BLaER1 treated with 17β-estradiol and CSF1 and Interleukin-3, amounts not matched to agents 10 nM and 100 nM (cell line): Measurements from ENCODE around the gene ATP11A.
A peak's percentile ranks its signal among the peaks of the same experiment; 100 is the strongest.
"Not testable (repeated sequence)": the region's sequence is repeated elsewhere in the genome, so short reads cannot be mapped to it uniquely, and the experiment has no call there.

ENCODE experiments used
- H3K27ac ChIP-seq, 11 experiments: shearing (Covaris generic); formaldehyde crosslinking; 2 replicates each; pipeline ENCODE4 v1.8.1; 2022
- H3K27me3 ChIP-seq, 11 experiments: shearing (Covaris generic); formaldehyde crosslinking; 2 replicates each; pipeline ENCODE4 v1.8.1; 2022
- H3K36me3 ChIP-seq, 11 experiments: shearing (Covaris generic); formaldehyde crosslinking; 2 replicates each; pipeline ENCODE4 v1.8.1; 2022
- H3K4me1 ChIP-seq, 10 experiments: shearing (Covaris generic); formaldehyde crosslinking; 2 replicates each; pipeline ENCODE4 v1.8.1; 2022
- H3K4me2 ChIP-seq, 11 experiments: shearing (Covaris generic); formaldehyde crosslinking; 2 replicates each; pipeline ENCODE4 v1.8.1; 2022
- H3K4me3 ChIP-seq, 10 experiments: shearing (Covaris generic); formaldehyde crosslinking; 2 replicates each; pipeline ENCODE4 v1.8.1; 2022
- H3K9ac ChIP-seq, 11 experiments: shearing (Covaris generic); formaldehyde crosslinking; 2 replicates each; pipeline ENCODE4 v1.8.1; 2022
- H3K9me3 ChIP-seq, 11 experiments: shearing (Covaris generic); formaldehyde crosslinking; replicated peaks in 1 of 11; 2 replicates each; pipeline ENCODE4 v1.8.1; 2022
- H4K20me1 ChIP-seq, 11 experiments: shearing (Covaris generic); formaldehyde crosslinking; 2 replicates each; pipeline ENCODE4 v1.8.1; 2022
- Cebpa-rat ChIP-seq, 11 experiments: shearing (Covaris generic); IDR thresholded peaks; 2 replicates each; pipeline ENCODE4 v1.8.1; 2022

ATP11A gene

DNA sequence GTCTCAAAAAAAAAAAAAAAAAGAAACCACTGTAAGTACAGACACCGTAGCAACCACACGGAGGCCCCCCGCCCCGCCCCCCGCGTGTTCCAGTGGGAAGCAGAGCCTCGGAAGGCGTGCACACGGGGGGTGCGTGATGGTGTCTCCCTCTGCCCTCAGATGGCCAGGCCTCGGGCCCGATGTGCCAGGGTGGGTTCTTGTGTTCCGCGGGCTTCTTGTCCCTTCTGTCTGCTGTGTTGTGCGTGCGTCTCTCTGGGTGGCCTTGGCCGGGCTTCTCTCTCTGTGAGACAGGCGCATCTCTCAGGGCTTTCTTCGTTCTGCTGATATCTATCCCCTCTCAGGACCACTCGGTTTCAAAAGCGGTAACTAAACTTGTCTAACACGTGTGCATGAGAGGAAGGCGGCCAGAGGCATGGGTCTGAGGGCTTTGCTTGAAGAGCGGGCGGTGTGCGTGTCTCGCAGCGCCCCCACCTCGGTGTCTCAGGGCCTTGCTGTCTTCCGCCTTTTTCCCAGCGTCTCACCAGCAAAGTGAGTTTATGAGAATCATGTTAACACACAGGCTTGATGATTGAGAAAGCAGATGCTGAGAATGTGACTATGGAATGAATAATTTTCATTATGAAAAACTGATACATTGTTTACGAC lies 12.6 kb downstream of the ATP11A start:
- H3K9ac ChIP-seq = peak overlapping the region in 9 of 11 experiments; percentile 1 to 64 (median 51); a peak in 17 of 22 replicates
- peaks cover 41 to 74% (median 60%) of the 10 kb centered on the region in 10 experiments for H3K4me1 ChIP-seq
- H3K36me3 ChIP-seq = peaks cover 14 to 52% (median 33%) of the 10 kb centered on the region in 11 experiments
- no peak for TF ChIP-seq Cebpa-rat (IDR thresholded peaks at IDR 0.05)
- H4K20me1 ChIP-seq = peaks cover 69 to 100% (median 98%) of the 10 kb centered on the region in 11 experiments
- H3K27ac ChIP-seq = peak overlapping the region in 8 of 11 experiments; percentile 38 to 68 (median 60); a peak in 16 of 22 replicates
- H3K9me3 ChIP-seq = peaks cover 0 to 5% (median 0%) of the 10 kb centered on the region in 11 experiments; a peak in 2 of 22 replicates
- H3K4me3 ChIP-seq = peak overlapping the region in 4 of 10 experiments; percentile 14 to 24 (median 14); a peak in 3 of 20 replicates
- H3K4me2 ChIP-seq = peak overlapping the region; percentile 79 to 95 (median 90)
- no peaks in the 10 kb centered on the region for H3K27me3 ChIP-seq

DNA sequence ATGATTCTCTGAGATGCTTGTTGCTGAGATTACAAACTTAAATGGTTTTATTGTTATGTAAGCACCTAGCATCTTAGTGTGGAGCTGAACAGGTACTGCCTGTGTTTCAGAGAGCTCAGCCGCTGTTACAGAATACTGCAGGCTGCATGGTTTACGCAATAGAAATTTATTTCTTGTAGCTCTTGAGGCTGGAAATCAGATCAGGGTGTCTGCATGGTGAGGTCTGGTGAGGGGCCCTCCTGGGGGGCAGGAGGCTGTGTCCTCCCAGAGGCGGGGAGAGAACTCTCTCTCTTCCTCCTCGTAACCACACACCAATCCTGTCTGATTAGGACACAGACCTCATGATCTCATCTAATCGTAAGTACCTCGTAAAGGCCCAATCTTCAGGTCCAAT lies 13.1 kb downstream of the ATP11A start:
- Histone ChIP-seq H3K9ac (peak overlapping the region; percentile 1 to 64 (median 39); a peak in 16 of 22 replicates), H3K27ac (peak overlapping the region in 9 of 11 experiments; percentile 6 to 68 (median 60); a peak in 16 of 22 replicates), H3K9me3 (peaks cover 0 to 5% (median 0%) of the 10 kb centered on the region in 11 experiments; a peak in 2 of 22 replicates), H3K36me3 (peaks cover 17 to 54% (median 36%) of the 10 kb centered on the region in 11 experiments), H3K4me3 (peak overlapping the region in 5 of 10 experiments; percentile 12 to 24 (median 14); a peak in 5 of 20 replicates), H3K4me1 (peaks cover 41 to 69% (median 57%) of the 10 kb centered on the region in 10 experiments), H3K27me3 (no peaks in the 10 kb centered on the region), H3K4me2 (peak overlapping the region; percentile 79 to 95 (median 90)), H4K20me1 (peaks cover 63 to 100% (median 96%) of the 10 kb centered on the region in 11 experiments)
- TF ChIP-seq Cebpa-rat (IDR thresholded peaks at IDR 0.05) = peak in 3 of 11 experiments; percentile 57 to 82 (median 69); a peak in 5 of 22 replicates

DNA sequence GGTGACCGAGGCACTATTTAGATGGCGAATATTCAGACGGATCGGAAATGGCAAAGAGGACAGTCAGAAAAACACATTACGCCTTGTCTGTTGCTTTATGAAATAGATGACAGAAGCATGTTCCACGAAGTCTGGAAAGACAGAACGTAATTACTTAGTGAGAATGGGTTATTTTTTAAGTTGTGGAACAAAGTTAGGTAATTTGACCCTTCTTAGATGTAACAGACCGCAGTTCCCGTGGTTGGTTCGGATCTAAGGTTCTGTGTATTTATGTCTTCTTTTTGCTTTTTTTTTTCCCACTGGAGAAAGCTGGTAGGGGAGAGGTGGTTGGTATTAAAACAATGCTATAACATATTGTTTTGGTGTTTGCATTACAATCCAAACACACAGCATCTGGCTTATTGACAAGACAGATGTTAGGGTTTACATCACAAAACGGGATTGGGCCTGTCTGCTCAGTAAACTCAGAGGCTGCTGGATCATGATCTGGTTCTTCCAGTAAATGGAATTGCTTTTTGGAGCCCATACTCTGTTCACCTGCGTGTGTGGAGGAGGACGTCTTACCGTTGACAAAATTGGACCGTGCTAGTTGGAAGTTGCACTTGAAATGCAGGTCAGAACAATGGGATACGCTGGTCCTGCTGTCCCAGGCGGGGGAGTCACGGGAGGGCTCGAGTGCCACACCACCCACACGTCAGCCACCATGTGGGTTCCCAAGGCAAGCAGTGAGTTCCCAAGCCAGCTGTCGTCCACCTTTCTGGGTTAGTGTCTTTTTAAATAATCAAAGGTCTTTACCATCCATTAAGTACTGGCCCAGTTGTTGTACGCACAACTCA lies 13.8 kb downstream of the ATP11A start:
- Histone ChIP-seq H3K9me3 (peaks cover 0 to 5% (median 0%) of the 10 kb centered on the region in 11 experiments; a peak in 2 of 22 replicates), H3K36me3 (peaks cover 18 to 48% (median 36%) of the 10 kb centered on the region in 11 experiments), H3K27ac (peak overlapping the region in 9 of 11 experiments; percentile 25 to 68 (median 60); a peak in 17 of 22 replicates), H3K4me1 (peaks cover 43 to 68% (median 56%) of the 10 kb centered on the region in 10 experiments), H3K9ac (peak overlapping the region; percentile 1 to 64 (median 39); a peak in 16 of 22 replicates), H3K4me3 (peak overlapping the region in 6 of 10 experiments; percentile 12 to 44 (median 14); a peak in 7 of 20 replicates), H3K27me3 (no peaks in the 10 kb centered on the region), H3K4me2 (peak overlapping the region; percentile 79 to 95 (median 90)), H4K20me1 (peaks cover 59 to 100% (median 96%) of the 10 kb centered on the region in 11 experiments)
- no peak for TF ChIP-seq Cebpa-rat (IDR thresholded peaks at IDR 0.05)

DNA sequence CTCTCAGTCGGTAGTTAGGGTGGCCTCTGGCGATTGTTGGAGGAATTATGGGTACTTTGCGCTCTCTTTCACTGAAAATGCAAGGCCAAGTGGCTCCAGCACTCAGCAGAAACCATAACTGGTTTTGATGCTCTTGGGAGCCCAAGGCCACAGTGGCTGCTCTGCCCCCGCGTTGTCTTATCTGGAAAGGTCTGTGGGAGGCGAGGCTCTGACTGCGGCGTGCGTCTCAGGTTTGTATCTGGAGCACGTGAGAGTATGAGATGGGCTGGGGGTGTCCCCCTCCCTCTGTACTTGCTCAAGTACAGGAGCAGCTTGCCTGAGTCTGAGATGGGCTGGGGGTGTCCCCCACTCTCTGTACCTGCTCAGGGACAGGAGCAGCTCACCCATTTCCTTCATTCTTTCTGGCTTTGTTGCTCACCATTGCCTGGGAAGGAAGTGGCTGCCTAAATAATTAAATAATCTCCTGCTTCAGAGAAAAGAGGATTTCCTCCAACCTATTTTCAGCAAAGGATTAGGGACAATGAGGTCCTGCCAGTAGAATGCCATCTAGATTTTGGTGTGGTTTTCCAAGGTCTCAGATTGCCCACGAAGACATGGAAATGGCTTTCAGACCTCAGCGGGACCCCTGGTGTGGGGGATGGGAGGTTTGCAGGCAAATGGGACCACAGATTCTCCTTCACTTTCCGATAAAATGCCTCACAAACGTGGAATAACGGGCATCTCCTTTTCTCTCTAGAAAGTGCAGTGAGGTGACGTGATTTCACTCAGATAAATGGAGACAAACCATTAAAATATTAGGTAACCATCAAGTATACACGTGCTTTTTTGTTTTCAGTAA lies 14.7 kb downstream of the ATP11A start:
- Histone ChIP-seq H3K9ac (peak overlapping the region; percentile 14 to 54 (median 23); a peak in 14 of 22 replicates), H3K36me3 (peaks cover 15 to 46% (median 36%) of the 10 kb centered on the region in 11 experiments), H3K4me2 (peak overlapping the region; percentile 79 to 95 (median 90)), H4K20me1 (peaks cover 55 to 100% (median 94%) of the 10 kb centered on the region in 11 experiments), H3K9me3 (peaks cover 0 to 5% (median 0%) of the 10 kb centered on the region in 11 experiments; a peak in 2 of 22 replicates), H3K4me3 (peak overlapping the region in 5 of 10 experiments; percentile 2 to 44 (median 14); a peak in 4 of 20 replicates), H3K27ac (peak overlapping the region in 9 of 11 experiments; percentile 25 to 68 (median 60); a peak in 16 of 22 replicates), H3K27me3 (no peaks in the 10 kb centered on the region), H3K4me1 (peaks cover 52 to 68% (median 58%) of the 10 kb centered on the region in 10 experiments)
- no peak for TF ChIP-seq Cebpa-rat (IDR thresholded peaks at IDR 0.05)

DNA sequence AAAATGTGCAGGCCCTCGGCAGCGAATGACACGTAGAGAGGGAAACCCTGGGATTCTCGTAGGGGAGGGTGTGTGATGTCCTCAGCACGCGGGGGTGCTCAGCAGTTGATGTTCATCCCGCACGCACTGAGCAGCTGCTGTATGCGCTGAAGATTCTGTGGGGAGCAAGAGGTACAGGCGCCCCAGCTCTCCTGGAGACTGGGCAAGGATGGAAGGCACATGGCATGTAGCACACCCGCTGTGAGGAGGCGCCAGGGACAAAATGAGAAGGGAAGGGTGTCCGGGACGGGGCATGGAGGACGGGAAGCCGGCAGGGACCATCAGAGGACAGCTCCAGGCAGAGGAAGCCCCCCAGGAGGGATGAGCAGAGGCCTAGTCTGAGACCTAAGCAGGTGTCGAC lies 15.4 kb downstream of the ATP11A start:
- Histone ChIP-seq H3K36me3 (peaks cover 14 to 41% (median 33%) of the 10 kb centered on the region in 11 experiments; a peak in 21 of 22 replicates), H3K4me2 (peak overlapping the region; percentile 79 to 95 (median 90); a peak in 21 of 22 replicates)

DNA sequence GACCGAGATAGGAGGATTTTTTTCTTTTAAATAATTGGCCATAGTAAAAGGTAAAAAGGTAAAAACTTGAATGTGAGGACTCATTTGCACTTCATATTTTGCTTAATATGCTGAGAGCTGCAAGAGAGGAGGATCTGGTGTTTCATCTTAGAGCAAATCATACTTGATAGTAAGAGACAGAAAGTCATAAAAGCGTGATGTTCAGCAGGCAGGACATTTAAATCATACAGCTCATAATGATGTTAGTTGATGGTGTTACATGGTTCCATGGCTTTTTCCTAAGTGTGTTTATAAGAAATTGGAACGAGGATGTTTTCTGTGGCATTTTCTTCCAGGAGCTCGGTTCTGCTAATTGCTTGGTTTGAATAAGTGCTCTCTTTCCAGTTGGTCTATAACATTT lies 16.3 kb downstream of the ATP11A start:
- Histone ChIP-seq H3K27me3 (no peaks in the 10 kb centered on the region), H3K36me3 (peaks cover 6 to 32% (median 24%) of the 10 kb centered on the region in 11 experiments; a peak in 20 of 22 replicates), H4K20me1 (peaks cover 55 to 100% (median 91%) of the 10 kb centered on the region in 11 experiments), H3K9me3 (peaks cover 0 to 5% (median 0%) of the 10 kb centered on the region in 11 experiments; a peak in 2 of 22 replicates), H3K4me1 (peaks cover 68 to 72% (median 70%) of the 10 kb centered on the region in 10 experiments), H3K4me2 (no peak overlapping the region), H3K4me3 (no peak overlapping the region), H3K9ac (no peak overlapping the region), H3K27ac (no peak overlapping the region)
- TF ChIP-seq Cebpa-rat (IDR thresholded peaks at IDR 0.05) = no peak

More for the DNA sequence above, 15.4 kb downstream of the ATP11A start:
- peaks cover 55 to 100% (median 94%) of the 10 kb centered on the region in 11 experiments for H4K20me1 ChIP-seq
- H3K4me1 ChIP-seq = peaks cover 59 to 72% (median 65%) of the 10 kb centered on the region in 10 experiments
- H3K27me3 ChIP-seq = no peaks in the 10 kb centered on the region
- H3K4me3 ChIP-seq = no peak overlapping the region
- no peak for TF ChIP-seq Cebpa-rat (IDR thresholded peaks at IDR 0.05)
- H3K9ac ChIP-seq = peak overlapping the region in 1 of 11 experiments; percentile 52; a peak in 1 of 22 replicates
- H3K27ac ChIP-seq = peak overlapping the region in 2 of 11 experiments; percentile 60 to 66; a peak in 3 of 22 replicates
- peaks cover 0 to 5% (median 0%) of the 10 kb centered on the region in 11 experiments; a peak in 2 of 22 replicates for H3K9me3 ChIP-seq

DNA sequence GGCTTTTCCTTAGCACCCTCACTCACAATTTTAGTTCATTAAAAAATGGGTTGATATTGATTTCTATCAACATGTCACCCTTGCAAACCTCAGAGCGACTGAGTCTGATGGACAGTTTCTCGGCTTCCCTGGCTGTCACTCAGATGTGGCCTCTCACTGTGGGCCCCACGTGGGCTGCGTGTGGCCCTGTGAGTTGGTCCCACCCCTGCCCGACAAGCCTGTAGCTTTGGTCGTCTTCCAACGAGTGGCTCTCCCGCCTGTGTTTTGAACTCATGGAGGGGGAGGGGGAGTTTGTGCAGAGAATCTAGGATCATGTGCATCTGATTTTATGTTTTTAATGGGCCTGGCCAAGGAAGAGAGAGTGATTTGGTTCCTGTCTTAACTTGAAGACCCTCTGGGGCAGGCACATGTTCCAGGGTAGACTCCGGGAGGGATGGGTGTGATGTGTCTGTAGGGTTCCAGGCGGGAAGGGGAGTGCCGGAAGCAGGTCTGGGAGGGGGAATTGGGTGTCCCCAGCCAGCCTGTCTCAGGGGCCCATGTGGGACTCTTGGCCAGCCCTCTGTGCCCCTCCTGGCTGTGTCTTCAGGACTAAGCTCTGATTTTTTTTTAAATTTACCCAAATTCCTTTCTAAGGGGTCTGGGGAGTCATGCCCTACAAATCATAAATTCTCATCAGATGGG lies 18.9 kb downstream of the ATP11A start:
- Histone ChIP-seq H3K27me3 (no peaks in the 10 kb centered on the region), H3K4me2 (peak overlapping the region in 10 of 11 experiments; percentile 3 to 95 (median 84); a peak in 15 of 22 replicates), H3K36me3 (peaks cover 4 to 23% (median 12%) of the 10 kb centered on the region in 11 experiments; a peak in 17 of 22 replicates), H3K9me3 (peaks cover 0 to 5% (median 0%) of the 10 kb centered on the region in 11 experiments; a peak in 2 of 22 replicates), H3K4me1 (peaks cover 61 to 64% (median 63%) of the 10 kb centered on the region in 10 experiments), H4K20me1 (peaks cover 48 to 100% (median 90%) of the 10 kb centered on the region in 11 experiments), H3K4me3 (no peak overlapping the region), H3K27ac (0 out of 22 replicates have a peak overlapping the region, but pooled peaks of 1 of the 11 experiments have one; percentile 16), H3K9ac (no peak overlapping the region)
- no peak for TF ChIP-seq Cebpa-rat (IDR thresholded peaks at IDR 0.05)

DNA sequence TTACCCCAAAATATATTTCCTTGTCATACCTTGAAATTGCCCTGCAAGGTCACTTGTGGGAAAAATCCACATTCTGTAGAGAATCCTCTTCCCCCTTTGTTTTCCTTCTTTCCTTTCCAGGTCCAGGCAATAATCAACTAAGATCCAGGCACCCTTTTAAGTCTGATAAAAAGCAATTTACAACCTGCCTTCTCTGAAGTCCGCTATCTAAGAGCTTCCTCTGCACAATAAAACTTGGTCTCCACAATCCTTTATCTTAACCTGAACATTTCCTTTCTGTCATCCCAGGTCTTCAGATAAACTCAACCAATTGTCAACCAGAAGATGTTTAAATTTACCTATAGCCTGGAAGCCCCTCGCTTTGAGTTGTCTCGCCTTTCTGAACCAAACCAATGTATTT lies 19.5 kb downstream of the ATP11A start:
- peaks cover 4 to 23% (median 12%) of the 10 kb centered on the region in 11 experiments; a peak in 17 of 22 replicates for H3K36me3 ChIP-seq
- not testable (repeated sequence) for H3K9ac ChIP-seq, H3K4me3 ChIP-seq, H3K27me3 ChIP-seq, H3K27ac ChIP-seq, H3K9me3 ChIP-seq
- H4K20me1 ChIP-seq = peaks cover 44 to 100% (median 88%) of the 10 kb centered on the region in 11 experiments
- peak overlapping the region; percentile 72 to 95 (median 89); a peak in 20 of 22 replicates for H3K4me2 ChIP-seq
- peaks cover 54 to 58% (median 56%) of the 10 kb centered on the region in 10 experiments for H3K4me1 ChIP-seq
